HG03039 (cell line): ENCODE results near the gene SIRT2.

Experiments
- ATAC-seq: cut with Tn5 transposase; IDR thresholded peaks from one replicate; pipeline ENCODE4 v1.9.1; 2021; ENCODE audit warnings: mild to moderate bottlenecking, moderate library complexity; ENCODE audit not compliant: unreplicated experiment

The SIRT2 gene

DNA sequence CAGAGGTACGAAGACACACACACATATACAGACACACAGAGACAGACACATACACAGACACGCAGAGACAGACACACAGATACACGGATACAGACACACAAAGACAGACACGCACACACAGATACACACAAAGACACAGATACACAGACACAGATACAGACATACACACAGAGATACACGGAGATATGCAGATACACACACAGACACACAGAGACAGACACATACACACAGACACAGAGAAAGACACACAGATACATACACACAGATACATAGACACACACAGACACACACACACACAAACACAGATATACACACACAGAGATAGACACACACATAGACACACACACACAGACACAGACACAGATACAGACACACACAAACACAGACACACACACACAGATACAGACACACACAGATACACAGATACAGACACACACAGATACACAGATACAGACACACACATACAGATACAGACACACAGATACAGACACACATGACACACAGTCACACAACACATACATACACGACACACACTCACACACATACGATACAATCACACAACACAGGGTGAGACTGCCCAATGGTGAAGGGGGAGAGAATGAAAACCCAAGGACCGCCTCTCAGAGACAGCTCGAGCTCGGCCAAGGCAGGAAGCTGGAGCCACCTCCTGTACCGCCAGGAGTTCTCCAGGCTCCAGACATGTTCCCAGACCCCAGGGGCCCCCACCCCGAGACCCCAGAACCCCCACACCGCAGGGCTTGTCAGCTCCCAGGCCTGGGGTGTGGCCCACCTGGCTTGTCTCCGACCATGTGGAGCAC lies 21.4 kb upstream of the SIRT2 start:
- ATAC-seq = no peak

DNA sequence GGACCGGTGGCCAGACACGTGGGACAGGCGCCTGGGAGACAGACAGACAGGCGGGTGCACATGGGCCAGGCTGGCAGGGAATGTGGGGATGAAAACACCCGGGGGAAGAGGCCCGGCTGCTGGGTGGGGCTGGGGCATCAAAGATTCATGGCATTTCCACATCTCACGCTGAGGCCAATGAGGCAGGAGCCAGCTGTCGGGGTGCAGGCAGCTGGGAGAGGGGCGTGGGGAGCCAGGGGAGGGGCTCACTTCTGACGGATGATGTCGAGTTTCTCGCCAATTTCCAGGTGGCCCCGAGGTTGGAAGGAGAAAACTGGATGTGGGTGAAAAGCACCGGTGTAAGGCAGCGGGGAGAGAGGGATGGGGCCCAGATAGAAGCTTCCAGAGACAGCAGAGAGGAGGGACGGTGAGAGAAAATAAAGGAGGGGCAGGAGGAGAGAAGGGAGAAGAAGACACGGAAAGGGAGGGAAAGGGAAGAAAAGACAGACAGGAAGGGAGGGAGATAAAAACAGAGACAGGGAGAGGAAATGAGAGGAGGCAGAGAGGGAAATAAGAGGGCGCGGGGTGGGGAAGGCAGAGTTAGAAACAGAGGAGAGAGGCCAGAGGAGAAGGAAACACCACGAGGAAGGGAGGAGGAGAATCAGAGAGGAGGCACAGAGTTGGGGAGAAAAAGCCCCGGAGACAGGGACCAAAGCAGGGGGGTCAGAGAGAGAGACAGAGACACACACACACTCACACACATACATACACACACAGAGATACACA lies 20.6 kb upstream of the SIRT2 start:
- ATAC-seq = no peak

DNA sequence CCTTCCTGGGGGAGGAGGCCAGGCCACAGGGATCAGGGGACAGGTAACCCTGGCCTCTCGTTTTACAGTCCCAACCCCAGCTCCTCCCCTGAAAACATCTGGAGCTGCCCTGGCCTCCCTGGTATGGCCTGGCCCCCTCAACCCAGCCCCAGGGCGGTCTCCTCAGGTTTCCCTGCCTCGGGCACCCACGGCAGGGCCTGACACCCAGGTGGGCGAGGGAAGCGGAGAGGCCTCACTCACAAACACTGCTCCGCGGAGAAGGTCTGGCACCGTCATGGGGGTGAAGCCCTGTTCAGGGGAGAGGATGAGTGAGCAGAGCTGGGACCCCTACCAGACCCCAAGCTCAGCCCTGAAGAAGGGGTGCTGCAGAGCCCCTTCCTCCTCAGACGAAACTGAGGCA lies 19.1 kb upstream of the SIRT2 start:
- ATAC-seq = no peak

DNA sequence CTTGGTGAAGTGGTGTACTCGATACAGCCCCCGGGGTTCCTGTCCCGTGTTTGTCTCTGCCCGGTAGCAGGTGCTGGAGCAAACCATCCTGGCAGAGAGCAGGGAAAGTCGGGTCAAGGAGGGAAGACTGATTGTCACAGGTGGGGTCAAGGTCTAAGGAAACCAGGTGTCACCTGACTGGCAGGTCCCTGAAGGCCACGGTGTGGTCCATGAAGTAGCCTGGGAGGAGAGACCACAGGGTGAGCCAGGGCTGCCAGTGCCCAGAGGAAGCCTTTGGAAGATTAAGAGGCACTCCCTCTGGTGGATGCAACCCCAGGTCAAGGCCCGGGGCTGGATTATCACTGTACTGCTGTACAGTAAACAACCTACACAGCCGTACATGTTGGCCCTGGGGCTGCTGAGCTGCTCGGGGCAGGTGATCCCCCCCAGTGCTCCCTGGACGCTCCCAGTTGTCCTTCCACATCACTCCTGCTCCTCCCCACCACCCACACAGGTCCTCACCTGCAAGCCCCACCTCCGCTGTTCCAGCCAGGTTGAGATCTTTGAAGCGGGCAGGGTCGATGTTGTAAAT lies 18.6 kb upstream of the SIRT2 start:
- no peak for ATAC-seq

DNA sequence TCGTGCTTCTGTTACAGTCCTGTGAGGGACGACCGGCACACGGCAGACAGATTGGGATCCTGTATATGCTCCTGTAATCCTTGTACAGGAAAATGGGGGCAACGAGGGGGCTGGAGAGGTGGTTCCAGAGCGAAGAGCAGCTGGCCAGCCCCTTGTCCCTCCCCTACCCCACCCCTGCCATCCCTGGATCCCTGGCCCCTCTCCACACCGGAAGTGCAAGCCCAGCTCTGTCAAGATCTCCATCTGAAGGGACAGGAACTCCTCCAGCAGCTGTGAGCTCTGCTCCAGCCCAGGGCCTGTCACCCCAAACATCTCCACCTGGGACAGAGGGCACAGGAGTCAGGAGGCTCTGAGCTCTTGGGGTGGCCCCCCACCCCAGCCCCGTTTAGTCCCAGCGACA lies 18.1 kb upstream of the SIRT2 start:
- ATAC-seq = no peak

DNA sequence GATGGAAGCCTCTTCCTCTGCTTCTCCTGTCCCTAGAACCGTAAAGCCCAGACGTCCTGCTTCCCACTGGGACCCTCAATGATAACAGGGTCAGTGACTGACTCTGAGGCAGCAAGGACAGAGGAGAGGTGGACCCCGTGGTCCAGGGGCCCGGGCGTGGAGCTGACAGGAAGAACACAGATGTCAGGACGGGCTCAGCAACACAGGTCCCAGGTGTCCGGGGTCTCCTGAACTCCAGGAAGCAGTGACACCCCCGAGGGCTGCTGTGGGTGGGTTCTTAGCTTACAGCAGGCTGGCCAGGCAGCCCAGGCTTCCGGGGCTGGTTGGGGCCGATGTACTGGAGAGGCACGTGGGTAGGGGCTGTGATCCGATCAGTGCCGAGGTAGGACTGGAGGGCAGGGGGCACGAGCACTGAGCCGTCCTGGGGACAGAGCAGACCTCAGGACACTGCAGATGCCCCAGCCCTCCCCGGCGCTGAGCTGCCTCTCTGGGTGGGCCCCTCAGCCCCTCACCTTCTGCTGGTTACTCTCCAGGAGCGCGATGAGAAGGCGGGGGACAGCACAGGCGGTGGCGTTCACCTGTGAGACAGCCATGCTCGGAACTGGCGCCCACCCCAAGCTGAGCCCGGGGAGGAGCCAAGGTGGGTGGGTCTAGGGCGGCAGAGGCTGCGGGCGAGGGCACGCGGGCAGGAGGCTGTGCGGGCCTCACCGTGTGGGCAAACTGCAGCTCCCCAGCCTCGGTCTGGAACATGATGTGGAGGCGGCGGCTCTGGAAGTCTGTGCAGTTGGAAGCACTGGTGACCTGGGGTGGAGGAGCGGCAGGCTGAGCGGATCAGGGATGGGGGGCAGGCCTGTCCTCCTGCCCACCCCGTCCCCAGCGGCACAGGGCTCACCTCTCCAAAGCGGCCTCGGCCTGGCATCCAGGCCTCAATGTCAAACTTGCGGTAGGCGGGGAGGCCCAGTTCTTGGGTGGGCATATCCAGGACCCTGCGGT lies 16.2 kb upstream of the SIRT2 start:
- ATAC-seq = no peak

DNA sequence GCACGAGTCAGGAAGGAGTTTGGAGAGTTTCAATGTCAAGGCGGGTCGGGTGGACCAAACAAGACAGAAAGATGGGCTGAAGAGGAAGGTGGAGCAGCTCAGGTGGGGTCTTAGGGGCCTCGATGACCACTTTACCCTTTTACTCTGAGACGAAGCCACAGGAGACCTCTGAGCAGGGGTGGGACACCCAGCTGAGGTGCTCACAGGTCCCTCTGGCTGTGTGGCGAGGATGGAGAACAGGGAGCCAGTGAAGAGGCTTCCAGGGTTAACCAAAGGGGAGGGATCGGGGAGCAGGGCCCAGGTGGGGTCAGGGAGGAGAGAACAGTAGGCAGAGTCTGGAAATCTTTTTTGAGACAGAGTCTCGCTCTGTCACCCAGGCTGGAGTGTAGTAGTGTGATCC lies 14.5 kb upstream of the SIRT2 start:
- ATAC-seq = no peak

DNA sequence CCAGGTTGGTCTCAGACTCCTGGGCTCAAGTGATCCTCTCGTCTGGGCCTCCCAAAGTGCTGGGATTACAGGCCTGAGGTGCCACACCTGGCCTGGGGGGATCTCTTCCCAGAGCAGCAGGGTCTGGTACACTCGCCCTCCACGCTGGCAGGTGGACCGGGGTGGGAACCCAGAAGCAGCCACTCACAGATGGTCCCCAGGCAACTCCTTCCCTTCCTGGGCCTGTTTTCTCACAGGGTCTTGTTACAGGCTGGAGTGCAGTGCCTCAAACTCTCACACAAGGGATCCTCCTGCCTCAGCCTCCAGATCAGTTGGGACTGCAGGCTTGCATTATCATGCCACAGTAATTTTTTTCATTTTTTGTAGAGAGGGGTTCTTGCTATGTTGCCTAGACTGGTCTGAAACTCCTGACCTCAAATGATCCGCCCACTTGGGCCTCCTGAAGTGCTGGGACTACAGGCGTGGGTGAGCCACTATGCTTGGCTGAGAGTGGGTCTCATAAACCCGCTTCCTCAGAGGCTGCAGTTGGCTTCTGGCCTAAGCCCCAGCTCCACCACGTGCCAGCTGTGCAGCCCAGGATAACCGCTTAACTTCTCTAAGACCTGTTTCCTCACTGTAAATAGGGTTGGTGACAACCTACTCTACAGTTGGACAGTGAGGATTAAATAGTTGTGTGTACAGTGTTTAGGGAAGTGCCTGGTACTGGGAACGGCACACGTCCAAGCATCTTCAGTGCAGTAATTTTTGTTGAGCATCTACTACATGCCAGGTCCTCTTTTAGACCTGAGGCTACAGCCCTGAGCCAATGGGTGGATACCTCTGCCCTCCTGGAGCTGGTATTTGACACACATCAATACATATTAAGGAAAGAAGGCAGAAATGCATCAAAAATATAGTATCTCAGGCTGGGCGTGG lies 13.4 kb upstream of the SIRT2 start:
- no peak for ATAC-seq

DNA sequence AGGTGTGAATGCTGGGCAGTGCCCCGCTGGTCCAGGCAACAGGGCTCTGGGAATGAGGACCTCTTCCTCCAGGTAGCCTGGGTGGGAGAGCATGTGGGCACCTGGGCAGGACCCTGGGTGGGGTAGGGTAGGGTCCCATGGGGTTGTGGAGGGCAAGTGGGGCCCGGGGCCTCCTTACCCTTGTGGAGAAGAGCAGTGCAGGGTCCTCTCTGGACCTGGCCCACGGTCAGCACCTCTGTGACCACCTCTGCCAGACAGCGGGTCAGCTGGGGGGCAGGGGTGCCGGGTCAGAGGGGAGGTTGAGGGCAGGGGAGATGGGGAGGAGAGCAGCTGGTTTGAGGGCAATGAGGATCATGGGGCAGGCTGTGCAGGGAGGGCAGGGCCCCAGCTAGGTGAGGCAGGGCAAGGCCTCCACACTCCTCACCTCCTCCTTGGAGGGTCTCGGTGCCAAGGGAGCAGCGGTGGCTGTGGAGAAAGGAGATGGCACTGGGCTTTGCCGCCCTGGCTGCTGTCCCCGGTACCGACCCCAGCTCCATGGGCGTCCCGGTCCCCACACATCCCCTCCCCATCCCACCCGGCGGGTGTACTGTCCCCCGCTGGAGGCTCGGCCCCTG lies 12.1 kb upstream of the SIRT2 start:
- no peak for ATAC-seq

DNA sequence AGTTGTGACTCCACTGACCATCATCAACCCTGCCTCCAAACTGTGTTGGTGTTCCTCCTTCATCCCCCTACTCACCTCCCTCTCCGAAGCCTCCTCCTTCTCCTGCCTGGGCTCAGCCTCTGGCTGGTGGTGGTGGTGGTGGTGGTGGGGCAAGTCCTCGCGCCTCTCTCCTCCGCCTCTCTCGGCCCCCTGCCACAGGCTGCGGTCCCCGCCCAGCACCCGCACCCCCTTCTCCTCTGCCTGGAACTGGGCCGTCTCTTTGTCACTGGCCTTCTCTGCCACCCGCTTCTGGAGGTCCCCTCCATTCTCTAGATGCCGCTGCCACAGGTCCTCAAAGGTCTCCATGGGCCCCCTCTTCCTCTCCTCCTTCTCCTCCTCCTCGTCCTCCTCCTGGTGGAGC lies 11.1 kb upstream of the SIRT2 start:
- ATAC-seq = no peak

DNA sequence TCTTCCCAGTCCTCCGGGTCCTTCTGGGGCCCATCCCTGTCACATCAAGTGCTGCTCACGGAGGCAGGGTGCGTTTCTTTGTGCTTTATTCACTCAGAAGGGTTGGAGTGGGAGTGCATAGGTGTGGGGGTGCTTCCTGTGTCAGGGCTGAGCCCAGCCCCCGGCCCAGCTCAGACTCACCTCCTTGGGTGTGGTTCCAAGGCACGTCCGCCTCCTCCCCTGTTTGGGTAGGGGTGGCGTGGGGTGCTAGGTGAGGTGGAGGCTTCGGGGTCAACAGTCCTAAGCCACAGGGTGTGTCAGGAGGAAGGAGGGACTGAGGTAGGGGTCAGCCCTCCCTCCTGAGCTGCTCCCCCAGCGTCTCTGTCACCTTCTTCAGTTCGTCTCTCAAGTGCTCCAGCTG lies 9.5 kb upstream of the SIRT2 start:
- no peak for ATAC-seq

DNA sequence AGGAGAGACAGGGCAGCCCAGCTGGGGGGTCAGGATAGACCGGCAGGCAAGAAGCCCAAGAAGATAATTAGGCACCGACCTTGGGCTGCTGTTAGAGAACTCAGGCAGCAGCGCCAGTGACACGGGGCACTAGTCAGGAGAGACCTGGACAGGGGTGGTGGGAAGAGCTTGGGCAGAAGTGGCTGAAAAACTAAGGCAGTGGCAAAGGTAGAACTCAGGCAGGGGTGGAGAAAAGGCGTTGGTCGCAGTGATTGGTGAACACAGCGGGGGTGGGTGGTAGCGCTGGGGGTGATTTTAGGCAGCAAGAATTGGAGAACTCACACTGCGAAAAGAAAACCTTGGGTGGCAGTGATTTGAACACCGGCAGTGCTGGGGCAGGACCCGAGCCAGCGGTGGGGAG lies 8.3 kb upstream of the SIRT2 start:
- ATAC-seq = no peak

DNA sequence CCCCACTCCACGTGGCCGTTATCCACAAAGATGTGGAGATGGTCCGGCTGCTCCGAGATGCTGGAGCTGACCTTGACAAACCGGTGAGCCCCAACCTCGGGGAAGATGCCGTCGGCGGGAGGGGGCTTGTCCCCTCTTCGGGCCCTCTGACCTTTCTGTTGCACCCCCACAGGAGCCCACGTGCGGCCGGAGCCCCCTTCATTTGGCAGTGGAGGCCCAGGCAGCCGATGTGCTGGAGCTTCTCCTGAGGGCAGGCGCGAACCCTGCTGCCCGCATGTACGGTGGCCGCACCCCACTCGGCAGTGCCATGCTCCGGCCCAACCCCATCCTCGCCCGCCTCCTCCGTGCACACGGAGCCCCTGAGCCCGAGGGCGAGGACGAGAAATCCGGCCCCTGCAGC lies 7.8 kb upstream of the SIRT2 start:
- ATAC-seq = no peak

DNA sequence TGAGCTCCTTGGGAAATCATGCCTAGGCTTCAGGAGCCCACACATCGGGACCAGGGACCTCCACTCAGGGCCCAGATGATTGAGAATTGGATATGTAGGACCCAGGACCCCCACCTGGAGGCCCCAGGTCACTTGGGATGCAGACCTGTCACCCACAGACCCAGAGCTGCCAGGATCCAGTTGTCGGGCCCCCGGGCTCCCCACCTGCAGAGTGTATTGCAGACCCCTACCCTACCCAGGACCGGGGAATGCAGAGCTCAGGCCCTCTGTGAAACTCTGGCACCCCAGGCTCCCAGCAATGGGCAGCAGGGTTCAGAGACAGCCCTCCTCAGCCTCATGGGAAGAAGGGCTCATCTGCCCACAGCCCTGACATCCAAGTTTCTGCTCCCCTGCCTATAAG lies 6.2 kb upstream of the SIRT2 start:
- ATAC-seq = no peak

DNA sequence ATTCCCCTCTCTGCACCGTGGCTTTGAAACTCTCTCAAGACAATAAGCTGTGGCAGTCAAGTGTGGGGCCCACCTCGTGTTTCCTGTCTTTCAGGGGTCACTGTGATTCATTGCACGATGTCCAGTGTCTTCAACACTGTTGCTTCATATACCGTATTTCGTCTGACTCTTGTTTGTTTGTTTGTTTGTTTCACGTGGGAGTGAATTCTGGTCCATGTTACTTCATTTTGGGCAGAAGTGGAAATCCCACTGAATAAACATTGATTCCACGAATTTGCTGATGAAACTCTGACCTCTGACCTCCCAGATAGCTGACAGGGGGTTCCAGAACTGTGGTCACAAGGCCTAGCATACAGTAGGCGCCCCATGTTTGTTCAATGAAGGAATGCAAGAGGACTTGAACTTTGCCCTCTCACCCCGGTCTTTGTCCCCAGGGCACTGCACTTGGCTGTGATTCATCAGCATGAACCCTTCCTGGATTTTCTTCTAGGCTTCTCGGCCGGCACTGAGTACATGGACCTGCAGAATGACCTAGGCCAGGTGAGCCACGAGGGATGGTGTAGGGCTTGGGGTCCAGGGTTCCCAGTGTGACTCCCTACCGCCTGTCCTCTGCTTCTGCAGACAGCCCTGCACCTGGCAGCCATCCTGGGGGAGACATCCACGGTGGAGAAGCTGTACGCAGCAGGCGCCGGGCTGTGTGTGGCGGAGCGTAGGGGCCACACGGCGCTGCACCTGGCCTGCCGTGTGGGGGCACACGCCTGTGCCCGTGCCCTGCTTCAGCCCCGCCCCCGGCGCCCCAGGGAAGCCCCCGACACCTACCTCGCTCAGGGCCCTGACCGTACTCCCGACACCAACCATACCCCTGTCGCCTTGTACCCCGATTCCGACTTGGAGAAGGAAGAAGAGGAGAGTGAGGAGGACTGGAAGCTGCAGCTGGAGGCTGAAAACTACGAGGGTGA lies 5.4 kb upstream of the SIRT2 start:
- no peak for ATAC-seq

DNA sequence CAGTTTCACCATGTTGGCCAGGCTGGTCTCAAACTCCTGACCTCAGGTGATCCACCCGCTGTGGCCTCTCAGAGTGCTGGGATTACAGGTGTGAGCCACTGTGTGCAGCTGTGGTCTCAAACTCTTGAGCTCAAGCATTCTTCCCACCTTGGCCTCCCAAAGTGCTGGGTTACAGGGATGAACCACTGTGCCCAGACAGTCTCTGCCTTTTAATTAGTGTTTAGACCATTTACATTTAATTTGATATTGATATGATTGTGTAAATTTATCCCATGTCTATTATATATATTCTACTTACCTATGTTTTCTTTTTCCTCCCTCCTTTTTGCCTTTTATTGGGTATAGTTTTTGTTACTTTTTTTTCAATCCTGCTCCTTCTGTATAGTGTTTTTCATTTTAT lies 2.3 kb upstream of the SIRT2 start:
- no peak for ATAC-seq

DNA sequence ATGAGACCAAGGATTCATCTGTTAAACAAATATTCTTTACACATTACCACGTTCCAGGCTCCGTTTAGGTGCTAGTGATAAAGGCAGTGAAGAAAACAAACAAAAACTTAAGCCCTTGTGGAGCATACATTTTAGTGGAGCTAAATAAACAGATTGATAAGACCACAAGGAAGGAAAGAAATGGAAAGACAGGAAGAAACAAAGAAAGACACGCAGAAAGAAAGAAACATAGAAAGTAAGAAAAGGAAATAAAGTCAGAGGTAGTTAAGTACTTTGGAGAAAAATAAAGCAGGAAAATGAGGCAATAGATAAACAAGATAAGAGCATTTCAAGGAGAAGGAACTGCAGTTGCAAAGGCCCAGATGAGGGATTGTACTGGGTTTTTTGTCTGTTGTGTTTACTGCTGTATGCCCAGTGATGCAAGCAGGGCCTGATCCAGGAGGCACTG lies 1.3 kb upstream of the SIRT2 start:
- no peak for ATAC-seq

DNA sequence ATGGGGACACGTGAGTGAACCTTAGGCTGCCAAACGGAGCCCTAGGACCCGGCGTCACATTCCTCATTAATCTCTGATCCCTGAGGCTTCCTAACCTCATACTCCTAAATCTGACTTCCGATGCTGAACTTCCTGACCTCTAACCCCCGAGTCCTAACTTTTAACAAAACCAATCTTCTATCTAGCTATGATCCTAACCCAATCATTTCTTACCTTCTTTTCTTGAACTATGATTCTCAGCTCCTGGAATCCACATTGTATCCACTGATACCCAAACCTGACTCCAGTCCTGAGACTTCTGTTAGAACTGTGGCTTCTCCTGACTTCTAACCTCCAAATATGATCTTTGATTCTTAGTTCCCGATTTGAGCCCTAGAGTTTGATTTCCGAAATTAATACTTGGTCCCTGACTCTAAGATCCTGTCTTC lies 798 bp upstream of the SIRT2 start:
- ATAC-seq = no peak
